Daoy (cell line): ENCODE measurements around the gene SGCD. TPM values are rescaled to one million over a fixed set of nuclear protein-coding genes. Genes with fewer than 3 reads are reported as not detected.
A peak's percentile ranks its signal among the peaks of the same experiment; 100 is the strongest.

Source experiments
- DNase-seq: peaks from one replicate; pipeline ENCODE4 v3.0.0-alpha.2; 2015; ENCODE audit warnings: low read depth
- total RNA-seq: library from RNA; depleted of rRNA; stranded (reverse); fragments of >200 nt; shearing (Covaris generic); gene quantifications from 2 replicates; pipeline ENCODE4 v1.2.3, GENCODE V29; 2014

Gene SGCD
- total RNA-seq, 1 experiment from 2014 or later, result 1.4 TPM

DNA sequence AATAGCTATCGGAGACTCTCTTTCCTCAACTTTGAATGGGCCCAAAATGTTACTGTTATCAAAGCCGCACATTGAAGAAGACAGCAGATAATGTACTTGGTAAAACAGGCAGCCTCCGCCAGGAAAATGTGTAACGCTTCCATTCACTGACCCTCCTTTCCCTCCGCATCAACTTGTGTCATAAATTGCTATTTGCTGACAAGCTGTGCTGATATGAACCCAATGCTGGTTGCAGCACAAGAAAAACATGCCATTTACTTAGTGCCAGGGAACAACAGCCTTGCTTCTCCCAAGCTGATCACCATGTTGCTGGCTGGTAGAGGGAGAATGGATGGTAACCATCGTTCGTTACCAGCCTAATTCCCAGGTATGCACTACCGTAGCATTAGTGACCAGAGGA is 360.6 kb downstream of the SGCD start:
- DNase-seq, result no peak

DNA sequence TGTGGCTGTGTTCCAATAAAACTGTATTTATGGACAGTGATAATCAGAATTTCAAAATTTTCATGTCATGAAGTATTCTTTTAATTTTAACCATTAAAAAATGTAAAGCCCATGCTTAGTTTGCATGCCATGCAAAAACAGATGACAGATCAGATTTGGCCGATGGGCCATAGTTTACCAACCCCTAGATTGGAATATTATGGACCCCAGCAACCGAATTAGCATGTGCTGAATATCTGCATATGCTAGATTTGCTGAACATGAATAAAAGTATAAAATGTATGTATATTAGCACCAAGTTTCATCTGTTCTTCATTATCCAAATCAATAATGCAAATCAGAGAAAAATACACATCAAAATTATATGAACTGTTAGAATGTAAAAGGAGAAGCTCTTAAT is 364.6 kb downstream of the SGCD start:
- no peak for DNase-seq

DNA sequence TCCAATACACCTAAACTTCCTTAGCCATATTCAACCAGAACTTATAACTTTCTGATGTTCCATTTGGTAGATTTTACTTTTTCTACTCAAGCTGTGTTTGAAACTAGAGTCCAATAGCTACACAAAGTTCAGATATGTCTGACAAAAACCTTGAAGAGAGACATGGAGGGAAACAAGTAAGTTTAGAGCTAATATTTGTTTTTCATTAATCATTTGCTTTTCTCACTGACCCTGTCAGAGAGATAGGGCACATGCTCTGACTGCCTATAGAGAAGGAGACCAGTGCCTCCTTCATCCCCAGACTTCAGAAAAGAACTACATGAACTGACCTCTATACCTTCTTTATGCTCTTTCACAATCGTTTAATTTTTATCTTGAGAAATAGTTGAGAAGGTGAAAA is 366.1 kb downstream of the SGCD start:
- DNase-seq, result no peak

DNA sequence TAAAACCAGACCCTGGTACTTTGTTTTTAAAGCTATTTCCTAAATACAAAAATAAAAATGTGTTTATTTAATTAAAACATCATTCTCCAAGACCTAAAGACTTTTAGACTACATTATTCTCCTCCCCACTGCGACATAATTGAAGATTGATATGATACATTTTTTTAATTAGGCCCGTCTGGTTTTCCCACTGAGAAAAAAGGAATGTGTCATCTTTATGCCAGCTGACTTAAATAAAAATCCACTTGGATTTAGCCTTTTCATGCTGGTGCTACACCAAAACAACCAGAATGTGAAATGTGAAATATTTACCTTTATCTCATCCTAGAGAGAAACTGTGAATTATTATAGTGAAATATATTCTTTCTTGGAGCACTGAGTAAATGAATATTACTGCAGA is 367.6 kb downstream of the SGCD start:
- DNase-seq, result no peak

DNA sequence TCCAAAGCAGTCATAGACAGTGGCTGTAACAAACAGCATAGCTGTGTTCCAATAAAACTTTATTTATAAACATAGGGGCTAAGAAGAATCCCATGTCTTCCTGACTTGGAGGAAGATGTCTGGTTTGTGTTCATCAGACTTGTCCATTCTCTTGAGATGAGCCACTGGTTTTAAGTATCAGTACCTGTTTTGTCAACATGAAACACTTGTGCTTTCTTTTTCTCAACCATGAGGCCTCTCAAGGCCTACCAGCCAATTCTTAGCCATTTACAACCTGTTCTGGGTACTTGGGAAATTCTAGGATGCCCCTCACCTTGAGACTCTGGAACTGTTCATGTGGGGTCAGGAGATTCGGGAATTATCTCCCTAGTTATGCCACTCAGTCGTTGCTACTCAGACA is 368.8 kb downstream of the SGCD start:
- DNase-seq, result no peak

DNA sequence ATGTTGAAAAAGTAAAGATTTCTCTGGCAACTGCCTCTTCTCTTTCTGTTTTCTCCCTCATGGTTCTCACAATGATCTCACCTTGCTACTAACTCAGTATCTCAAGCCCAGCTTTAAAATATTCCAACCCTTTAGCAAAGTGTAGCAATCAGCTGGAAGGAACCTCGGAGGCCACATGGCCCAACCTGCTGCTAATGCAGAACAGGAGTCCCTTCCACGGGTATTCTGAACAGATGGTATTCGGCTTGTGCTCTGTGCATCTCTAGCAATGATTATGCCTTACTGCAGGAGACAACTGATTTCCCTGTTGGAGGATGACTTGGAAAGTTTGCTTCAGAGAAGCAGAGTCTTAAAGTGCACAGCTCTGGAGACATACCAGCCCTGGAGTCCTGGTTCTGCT is 371.4 kb downstream of the SGCD start:
- no peak for DNase-seq

DNA sequence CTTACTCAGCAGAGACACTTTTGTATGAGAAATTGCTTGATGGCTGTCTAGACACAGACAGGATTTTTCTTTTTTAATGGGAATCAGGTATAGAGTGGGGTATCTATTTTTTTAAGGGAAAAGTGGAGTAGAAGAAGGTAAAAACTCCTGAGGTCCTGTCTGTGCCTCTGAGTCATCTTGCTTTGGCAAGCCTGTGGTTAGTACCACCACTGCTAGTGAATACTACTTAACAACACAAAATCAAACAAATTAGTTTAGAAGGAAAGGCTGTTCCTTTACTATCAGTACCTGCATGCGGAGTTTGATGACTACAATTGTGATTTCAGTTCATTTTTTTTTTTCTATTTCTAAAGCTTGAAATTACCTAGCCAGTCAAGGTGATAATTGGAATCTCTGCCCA is 372.2 kb downstream of the SGCD start:
- no peak for DNase-seq

DNA sequence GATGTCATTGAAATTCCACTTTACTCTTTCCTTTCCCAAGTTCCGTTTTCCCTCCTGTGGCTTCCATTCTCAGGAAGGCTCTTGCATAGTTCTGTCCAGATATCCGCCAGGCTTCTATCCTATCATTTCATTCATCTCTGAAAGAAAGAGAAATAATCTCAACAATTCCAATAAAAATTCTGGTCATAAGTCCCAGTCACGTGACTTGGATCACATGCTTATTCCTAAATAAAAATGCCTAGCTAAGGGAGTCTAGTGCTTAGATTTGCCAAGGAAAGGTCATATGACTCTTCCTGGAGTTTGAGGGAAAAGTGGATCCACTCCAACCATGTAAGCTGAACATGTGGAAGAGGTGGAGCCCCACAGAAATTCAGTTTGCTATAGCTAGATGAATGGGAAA is 377.2 kb downstream of the SGCD start:
- DNase-seq, result no peak

DNA sequence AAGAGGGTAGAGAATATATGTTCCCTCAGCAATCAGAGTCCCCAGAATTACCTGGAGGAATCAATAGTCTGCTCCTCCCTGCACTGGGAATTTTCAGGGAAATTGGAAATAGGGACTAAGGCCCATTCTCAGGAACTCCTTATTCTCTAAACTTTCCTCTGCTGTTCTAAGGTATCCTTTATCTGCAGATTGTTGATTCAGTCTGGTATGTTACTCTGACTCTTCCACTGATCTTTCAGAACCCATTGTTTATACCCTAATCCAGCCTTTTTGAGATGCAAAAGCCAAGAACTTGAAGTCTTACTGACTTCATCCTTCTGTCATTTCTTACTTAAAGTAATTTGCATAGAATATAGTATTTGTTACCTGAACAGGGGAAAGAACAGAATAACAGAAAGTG is 379.7 kb downstream of the SGCD start:
- no peak for DNase-seq

DNA sequence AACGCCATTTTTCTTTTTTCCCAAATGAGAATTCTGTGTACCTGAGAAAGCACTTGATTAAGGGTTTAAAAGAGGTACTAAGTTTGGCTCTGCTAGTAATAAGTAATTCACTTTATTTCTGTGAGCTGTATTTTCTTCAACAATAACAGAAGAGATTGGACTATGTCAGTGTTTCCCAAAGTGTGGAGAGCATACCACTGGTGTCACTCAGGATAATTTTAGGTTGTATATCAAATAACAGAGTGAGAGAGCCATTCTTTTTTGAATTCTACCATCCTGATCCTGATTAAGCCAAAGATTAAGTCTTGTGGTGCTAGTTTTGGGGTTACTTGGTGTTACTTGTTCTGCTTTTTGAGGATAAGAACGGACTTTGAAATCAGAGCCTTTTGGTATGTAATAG is 380.8 kb downstream of the SGCD start:
- DNase-seq, result no peak

DNA sequence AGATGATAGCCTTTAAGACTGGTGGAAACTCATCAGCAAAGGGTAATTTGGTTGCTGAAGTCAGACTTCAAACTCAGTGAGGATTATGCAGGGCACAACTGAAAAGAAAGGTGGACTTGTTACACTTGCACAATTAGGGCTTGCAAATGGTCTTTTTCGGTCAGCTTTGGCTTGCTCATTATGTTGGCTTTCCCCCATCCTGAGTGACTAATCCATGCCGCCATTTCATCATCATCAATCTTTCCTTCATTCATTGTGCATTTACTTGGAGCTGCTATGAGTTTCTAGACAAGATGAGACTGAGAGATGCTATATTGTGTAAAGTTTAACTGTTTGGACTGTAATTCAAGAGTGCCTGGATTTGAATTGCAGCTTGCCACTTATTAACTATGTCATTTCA is 388.3 kb downstream of the SGCD start:
- peak; percentile 27 for DNase-seq

DNA sequence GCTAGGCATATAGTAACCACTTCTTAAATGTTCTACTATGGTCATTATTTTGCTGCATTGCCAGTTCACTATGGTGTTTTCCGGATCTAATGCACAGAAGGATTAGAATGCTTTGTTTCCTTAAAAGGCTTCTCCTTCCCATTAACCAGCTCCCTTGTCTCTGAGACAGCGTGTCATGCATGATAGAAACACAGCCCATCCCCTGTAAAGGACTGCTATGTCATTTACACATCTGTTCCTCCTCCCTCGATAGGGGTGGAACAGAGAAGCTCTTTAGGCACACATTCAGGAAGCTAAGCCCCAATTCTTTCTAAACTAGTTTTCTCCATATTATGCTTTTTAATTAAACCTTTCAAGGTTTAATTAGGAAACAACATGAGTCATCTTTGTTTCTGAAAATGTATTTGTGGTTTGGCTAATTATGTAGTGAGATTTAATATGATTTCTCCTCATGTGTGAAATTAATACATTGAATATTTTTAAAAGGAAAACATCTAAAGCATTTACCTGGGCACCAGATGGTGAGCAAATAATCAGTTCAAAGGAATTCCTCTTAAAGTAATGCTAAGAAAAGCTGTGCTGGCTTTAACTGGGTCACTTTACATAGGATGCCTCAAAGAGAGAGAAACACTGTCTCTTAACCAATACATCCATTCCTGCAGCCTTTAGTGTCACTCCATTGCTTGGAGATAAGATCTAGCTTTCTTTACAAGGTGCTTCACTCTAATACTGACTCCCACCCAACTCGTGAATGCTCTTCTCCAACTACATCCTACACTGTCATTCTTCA is 389.8 kb downstream of the SGCD start:
- no peak for DNase-seq

DNA sequence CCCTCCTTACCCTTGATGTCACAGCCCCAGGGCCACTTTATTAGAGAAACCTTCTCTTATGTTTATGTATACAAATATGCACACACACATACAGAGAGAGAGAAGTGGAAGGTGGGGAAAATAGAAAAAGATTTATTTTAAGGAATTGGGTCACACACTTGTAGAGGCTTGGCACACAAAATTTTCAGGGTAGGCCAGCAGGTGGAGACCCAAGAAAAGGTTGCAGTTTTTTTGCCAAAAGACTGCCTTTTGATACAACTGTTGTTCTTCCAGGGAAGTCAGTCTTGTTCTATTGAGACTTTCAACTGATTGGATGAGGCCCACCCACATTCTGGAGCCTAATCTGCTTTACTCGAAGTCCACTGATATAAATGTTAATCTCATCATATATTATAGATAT is 392.0 kb downstream of the SGCD start:
- no peak for DNase-seq

DNA sequence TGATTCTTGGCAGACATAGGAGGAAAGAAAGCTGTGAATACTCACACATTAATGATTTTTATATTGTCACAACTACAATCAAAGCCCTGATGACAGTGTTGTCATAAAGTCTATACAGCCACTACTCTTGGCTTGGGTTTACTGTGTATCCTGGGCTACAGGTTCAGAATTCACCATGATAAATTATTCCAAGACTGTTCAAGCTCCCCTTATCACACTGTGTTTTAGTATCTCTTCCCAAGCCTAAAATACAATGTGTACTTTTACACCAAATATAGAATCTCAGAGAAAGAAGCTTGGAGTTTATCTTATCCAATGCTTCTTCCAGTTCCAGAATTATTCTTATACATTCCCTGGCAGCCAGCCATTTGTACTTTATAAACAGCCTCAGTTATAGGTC is 395.4 kb downstream of the SGCD start:
- no peak for DNase-seq

DNA sequence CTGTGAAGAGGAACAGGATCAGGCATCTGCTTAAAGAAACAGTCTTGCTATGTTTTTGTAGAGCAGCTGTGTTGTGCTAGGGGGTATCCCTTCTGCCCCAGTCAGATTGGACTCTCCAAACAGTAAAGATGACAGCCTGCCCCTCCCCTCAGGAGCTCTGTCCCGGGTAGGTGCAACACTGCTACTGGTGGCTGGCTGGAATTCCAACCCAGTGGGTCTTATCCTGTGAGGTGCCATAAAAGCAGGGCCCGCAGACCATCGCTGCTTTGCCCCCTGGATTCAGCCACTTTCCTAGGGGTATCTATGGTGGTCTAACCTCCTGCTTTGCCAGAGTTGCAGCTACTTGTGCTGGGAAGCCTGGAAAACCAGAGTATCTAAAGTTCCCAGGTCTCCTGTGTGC is 408.5 kb downstream of the SGCD start:
- DNase-seq, result no peak

DNA sequence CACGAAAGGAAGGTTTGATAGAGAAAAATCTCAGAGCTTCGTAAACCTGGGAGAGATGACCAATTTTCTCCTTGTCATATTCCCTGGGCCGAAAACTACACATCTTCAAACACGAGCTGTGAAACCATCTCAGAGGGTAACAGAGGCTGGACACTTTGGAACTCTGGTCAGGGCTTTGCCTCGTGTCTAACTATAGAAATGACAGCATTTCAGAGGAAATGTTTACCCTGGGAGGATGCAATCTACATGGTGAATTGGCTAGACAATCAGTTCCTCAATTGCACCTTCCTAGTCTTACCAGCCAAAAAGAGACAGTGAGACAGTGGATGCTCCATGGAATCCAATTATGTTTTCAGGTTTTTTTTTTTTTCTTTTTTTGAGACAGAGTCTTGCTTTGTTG is 414.6 kb downstream of the SGCD start:
- no peak for DNase-seq

DNA sequence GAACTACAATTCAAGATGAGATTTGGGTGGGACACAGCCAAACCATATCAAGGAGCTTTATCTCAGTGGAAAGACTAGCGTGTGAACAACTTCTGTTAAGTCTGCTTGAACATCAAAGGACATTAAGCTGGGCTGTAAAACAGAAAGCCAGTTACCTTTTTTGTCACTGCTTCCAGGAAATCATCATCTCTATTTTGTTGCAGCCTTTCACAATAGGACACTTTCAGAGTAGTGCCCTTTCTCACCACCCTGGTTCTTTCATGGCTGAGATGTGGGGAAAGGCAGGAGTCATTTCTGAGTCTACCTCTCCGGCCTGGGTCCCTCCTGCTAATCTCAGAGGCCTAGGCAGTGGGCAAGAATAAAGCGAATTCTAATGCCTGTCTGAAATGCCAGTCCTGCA is 426.9 kb downstream of the SGCD start:
- DNase-seq, result no peak

DNA sequence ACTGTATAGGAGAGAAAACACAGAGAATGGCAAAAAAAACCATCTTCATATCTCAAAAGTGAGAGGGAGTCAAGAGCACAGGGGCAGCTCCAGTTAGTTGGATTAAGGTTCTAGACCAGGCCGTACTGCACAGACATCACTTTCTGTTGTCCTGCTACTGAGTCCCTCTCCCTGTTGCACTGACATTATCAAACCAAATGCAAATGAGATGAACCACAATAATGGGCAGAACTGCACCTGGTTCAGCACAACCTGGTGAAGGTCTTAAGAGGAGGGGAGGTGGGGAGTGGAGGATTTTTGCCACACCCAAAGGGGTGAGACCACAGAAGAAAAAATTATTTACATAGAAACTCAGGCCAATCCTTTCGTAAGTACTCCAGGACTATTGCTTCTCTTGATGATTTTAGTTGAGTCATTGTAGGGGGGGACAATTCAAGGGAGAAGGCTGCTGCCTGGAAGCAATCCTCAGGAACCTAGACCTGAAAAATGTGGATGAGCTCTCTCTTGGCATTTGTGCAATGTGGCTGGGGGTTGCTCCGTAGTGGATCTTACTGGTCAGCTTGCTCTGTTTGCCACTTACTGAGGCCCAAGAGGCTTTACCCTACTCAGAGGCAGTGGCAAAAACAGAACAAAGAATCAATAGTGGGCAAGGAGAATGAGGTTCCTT is 428.6 kb downstream of the SGCD start:
- DNase-seq, result no peak

DNA sequence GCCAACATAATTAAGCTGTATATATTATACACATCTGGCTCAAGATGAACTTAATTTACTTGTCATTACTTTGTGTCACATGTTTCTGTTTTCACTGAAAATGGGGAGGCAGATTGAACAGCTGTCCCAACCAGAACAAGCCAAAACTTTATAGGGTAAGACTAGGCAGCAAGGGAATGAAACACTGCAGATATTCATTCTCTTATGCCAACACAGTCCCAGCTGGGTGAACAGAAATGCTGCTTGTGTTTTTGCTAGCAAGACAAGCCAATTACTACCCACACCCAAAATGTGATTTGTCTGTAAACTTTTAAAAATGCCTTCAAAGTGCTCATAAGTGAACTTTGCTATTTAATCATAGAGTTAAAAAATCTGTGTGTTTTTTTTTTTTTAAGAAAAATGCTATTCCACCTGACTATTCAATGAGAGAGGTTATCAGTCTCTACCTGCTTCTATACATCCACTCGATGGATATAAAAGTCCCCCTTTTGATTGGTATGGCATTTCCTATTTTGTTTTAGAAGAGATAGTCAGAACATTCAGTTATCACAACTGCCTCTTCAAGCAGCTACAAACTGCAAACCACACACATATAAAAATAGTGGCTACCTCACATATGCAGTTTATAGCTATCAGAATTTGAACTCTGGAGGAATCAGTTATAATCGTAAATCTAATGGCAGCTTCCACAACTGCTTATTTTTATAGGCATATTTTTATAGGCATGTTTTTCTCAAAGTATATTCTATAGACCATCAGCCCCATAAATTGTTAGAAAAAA is 431.2 kb downstream of the SGCD start:
- DNase-seq, result no peak

DNA sequence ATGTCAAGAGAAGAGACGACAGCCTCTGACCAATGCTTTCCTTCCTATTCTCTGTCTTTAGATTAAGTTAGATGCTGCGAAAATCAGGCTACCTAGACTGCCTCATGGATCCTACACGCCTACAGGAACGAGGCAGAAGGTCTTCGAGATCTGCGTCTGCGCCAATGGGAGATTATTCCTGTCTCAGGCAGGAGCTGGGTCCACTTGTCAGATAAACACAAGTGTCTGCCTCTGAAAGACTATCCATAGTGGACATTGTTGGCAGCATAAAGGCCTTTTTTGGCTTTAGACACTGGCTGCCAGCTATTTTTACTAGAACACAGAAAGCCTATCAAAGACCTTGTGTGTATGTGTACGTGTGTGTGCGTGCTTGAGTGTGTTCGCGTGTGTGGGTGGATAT is 432.2 kb downstream of the SGCD start:
- no peak for DNase-seq

DNA sequence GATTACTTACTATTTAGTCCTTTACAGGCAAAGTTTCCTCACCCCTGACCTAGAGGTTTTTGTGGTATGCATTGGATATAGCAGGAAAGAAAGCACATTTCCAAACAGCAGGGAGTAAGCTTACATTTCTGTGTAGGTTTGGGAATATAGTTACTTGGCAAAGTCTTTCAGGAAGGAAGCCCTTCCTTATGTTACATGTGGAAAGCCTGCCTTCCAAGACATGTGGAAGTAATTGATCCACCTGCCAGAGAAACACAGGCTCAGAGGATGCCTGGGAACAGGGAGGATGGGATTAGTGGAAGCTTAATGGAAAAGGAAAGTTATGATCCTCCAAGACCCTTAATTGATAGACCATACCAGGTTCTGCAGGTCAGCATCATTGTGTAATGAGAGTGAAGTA is 435.8 kb downstream of the SGCD start:
- DNase-seq, result no peak

DNA sequence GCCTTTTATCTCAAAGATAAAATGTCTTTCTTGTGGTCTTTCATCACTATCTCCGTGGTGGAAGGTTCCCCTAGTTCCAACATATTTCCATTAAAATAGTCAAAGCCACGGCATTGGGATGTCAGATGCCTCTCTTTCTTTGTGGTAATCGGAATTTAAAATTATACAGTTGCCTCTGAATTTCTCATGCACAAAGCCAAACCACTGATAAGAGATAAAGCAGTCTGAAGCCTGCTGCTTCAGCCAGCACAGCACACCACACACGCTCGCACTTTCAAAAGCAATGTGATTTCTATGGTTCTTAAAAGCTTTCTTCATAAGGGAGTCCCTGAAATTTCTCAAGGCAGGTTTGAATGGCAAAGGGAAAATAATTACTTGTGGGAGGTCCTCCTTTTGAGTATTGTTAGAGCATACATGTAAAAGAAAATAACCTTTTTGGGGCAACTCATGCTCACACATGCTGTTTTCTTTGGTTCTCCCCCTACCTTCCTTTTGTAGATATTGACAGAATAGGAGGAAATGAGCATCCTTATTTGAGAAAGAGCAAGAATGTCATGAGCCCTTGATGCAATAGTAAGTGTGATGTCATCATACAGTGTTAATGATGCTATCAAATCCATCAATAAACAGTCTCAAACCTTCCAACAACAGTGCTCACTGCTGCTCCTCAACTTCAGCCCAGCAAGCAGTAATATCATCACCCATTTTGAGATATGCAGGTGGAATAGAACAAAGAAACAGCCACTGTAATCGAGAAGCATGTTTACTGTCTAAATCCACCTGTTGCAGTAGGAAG is 437.4 kb downstream of the SGCD start:
- DNase-seq, result no peak
